Large intestine (tissue), 12 donors: ENCODE data around the gene SDK1. TPM values are rescaled to one million over a fixed set of nuclear protein-coding genes. Genes with fewer than 3 reads are reported as not detected.

Experiments used
- DNase-seq, 2 donors: peaks; one replicate each; pipeline versions ENCODE4 v3.0.0 to v3.0.0-alpha.2; 2013
- H3K27ac ChIP-seq: one replicate; pipeline ENCODE4 v1.5.1; 2013; ENCODE audit warnings: low read length
- H3K27me3 ChIP-seq: 2 replicates; pipeline ENCODE4 v1.6.1; 2013; ENCODE audit warnings: low read length; ENCODE audit not compliant: control insufficient read depth, insufficient read depth
- H3K36me3 ChIP-seq: 2 replicates; pipeline ENCODE4 v1.6.1; 2013; ENCODE audit warnings: low read length; ENCODE audit not compliant: control insufficient read depth, insufficient read depth
- H3K4me1 ChIP-seq: one replicate; pipeline ENCODE4 v1.6.1; 2013; ENCODE audit warnings: low read length; ENCODE audit not compliant: control insufficient read depth, insufficient read depth
- H3K4me3 ChIP-seq: one replicate; pipeline ENCODE4 v1.5.1; 2013; ENCODE audit warnings: low read length
- H3K9me3 ChIP-seq: one replicate; pipeline ENCODE4 v1.6.1; 2013; ENCODE audit warnings: mild to moderate bottlenecking, low read depth, low read length, moderate library complexity; ENCODE audit not compliant: control insufficient read depth
- WGBS: methylation state at CpG from one replicate; pipeline ENCODE4 v1.1.5; 2013; ENCODE audit warnings: low lambda C conversion rate; ENCODE audit not compliant: insufficient coverage; 5-methylcytosine and 5-hydroxymethylcytosine counted together
- long read RNA-seq, 11 donors: transcript quantifications; one replicate each; lab custom pipeline, GENCODE V29; 2026
- polyA plus RNA-seq: library from polyadenylated mRNA; unstranded; fragments of 120-200 nt; gene quantifications from one replicate; pipeline ENCODE4 v1.2.1, GENCODE V29; 2013

SDK1 gene
- polyA plus RNA-seq, result 6.4 TPM
- long read RNA-seq, donor 1, result 0 reads
- long read RNA-seq, donor 2, result 0 reads
- long read RNA-seq, donor 3, partial matches to known transcripts, result 8 of 22 reads
- long read RNA-seq, donor 3, other reads (novel, unspliced or antisense), result 14 of 22 reads
- long read RNA-seq, donor 4, result 0 reads
- long read RNA-seq, donor 5, result 0 reads
- long read RNA-seq, donor 6, result 0 reads
- long read RNA-seq, donor 7, result 0 reads
- long read RNA-seq, donor 8, partial matches to known transcripts, result 8 of 8 reads
- long read RNA-seq, donor 8, other reads (novel, unspliced or antisense), result 0 of 8 reads
- long read RNA-seq, donor 9, result 0 reads
- long read RNA-seq, donor 10, result 0 reads
- long read RNA-seq, donor 11, result 0 reads

- Histone ChIP-seq H3K27ac (no peak within 1 kb of the TSS), H3K27me3 (peaks cover 9% of the 10 kb centered on the region), H3K9me3 (no peaks in the 10 kb centered on the region), H3K4me1 (peaks cover 2% of the 10 kb centered on the region), H3K4me3 (peak within 1 kb of the TSS; percentile 53), H3K36me3 (no peaks in the 10 kb centered on the region)
- peak; percentile 84 to 97 for DNase-seq
- WGBS, result no CpG with 5 or more reads among the region's 119 CpGs
These were observed at the start of gene SDK1 for GRCh38 chr7:3300651-3301448. TSS of gene SDK1 (plus strand) at chr7:3301252. CDS start at chr7:3301587, 335 bp downstream.

- no peak overlapping the region for H3K4me3 ChIP-seq
- DNase-seq, result no peak
- H3K27me3 ChIP-seq, result no peaks in the 10 kb centered on the region
- H3K4me1 ChIP-seq, result no peaks in the 10 kb centered on the region
- WGBS, result 80% methylated on average over 2 of the region's 6 CpGs
- H3K9me3 ChIP-seq, result no peaks in the 10 kb centered on the region
- H3K36me3 ChIP-seq, result no peaks in the 10 kb centered on the region
- no peak overlapping the region for H3K27ac ChIP-seq
These were observed 46.3 kb upstream of the SDK1 start for GRCh38 chr7:3254718-3255117.

- H3K27me3 ChIP-seq, result no peaks in the 10 kb centered on the region
- no peaks in the 10 kb centered on the region for H3K36me3 ChIP-seq
- H3K4me3 ChIP-seq, result peak overlapping the region; percentile 40
- peak overlapping the region; percentile 21 for H3K27ac ChIP-seq
- no CpG with 5 or more reads among the region's 17 CpGs for WGBS
- DNase-seq, result no peak
- H3K9me3 ChIP-seq, result no peaks in the 10 kb centered on the region
- no peaks in the 10 kb centered on the region for H3K4me1 ChIP-seq
These were observed 41.2 kb upstream of the SDK1 start for GRCh38 chr7:3259711-3260400.

GRCh38 chr7:3260401-3260715 is 40.7 kb upstream of the SDK1 start:
- Histone ChIP-seq H3K4me3 (peak overlapping the region; percentile 40), H3K4me1 (no peaks in the 10 kb centered on the region), H3K27ac (peak overlapping the region; percentile 21), H3K36me3 (no peaks in the 10 kb centered on the region), H3K9me3 (no peaks in the 10 kb centered on the region), H3K27me3 (peaks cover under 1% of the 10 kb centered on the region)
- no CpG with 5 or more reads among the region's 10 CpGs for WGBS
- peak; percentile 15 to 33 for DNase-seq

- WGBS, result 59% methylated on average over 5 of the region's 9 CpGs
- Histone ChIP-seq H3K36me3 (no peaks in the 10 kb centered on the region), H3K4me1 (no peaks in the 10 kb centered on the region), H3K9me3 (no peaks in the 10 kb centered on the region), H3K27ac (no peak overlapping the region), H3K27me3 (peaks cover 3% of the 10 kb centered on the region), H3K4me3 (no peak overlapping the region)
- DNase-seq, result no peak
These were observed 36.2 kb upstream of the SDK1 start for GRCh38 chr7:3264693-3265339.

- Histone ChIP-seq H3K9me3 (no peaks in the 10 kb centered on the region), H3K36me3 (no peaks in the 10 kb centered on the region), H3K4me3 (no peak overlapping the region), H3K4me1 (no peaks in the 10 kb centered on the region), H3K27me3 (peaks cover 3% of the 10 kb centered on the region), H3K27ac (no peak overlapping the region)
- DNase-seq, result no peak
- 100% methylated on average over 1 of the region's 8 CpGs for WGBS
These were observed 35.7 kb upstream of the SDK1 start for GRCh38 chr7:3265388-3265787.

- Histone ChIP-seq H3K36me3 (no peaks in the 10 kb centered on the region), H3K27me3 (peaks cover 3% of the 10 kb centered on the region), H3K27ac (no peak overlapping the region), H3K4me3 (no peak overlapping the region), H3K9me3 (no peaks in the 10 kb centered on the region), H3K4me1 (no peaks in the 10 kb centered on the region)
- DNase-seq, result no peak
- whole genome bisulfite sequencing, result 86% methylated on average over 2 of the region's 4 CpGs
These were observed 34.8 kb upstream of the SDK1 start for GRCh38 chr7:3266240-3266639.

- H3K36me3 ChIP-seq, result no peaks in the 10 kb centered on the region
- H3K27ac ChIP-seq, result no peak overlapping the region
- H3K9me3 ChIP-seq, result no peaks in the 10 kb centered on the region
- peak; percentile 19 to 38 for DNase-seq
- H3K27me3 ChIP-seq, result peaks cover 3% of the 10 kb centered on the region
- H3K4me3 ChIP-seq, result no peak overlapping the region
- H3K4me1 ChIP-seq, result no peaks in the 10 kb centered on the region
- WGBS, result 100% methylated on average over 2 of the region's 9 CpGs
These were observed 32.9 kb upstream of the SDK1 start for GRCh38 chr7:3267966-3268690.

GRCh38 chr7:3270362-3270761 is 30.7 kb upstream of the SDK1 start:
- Histone ChIP-seq H3K27me3 (peaks cover 3% of the 10 kb centered on the region), H3K4me3 (no peak overlapping the region), H3K4me1 (no peaks in the 10 kb centered on the region), H3K9me3 (no peaks in the 10 kb centered on the region), H3K36me3 (no peaks in the 10 kb centered on the region), H3K27ac (no peak overlapping the region)
- no peak for DNase-seq

GRCh38 chr7:3271298-3271697 is 29.8 kb upstream of the SDK1 start:
- WGBS, result 88% methylated on average over 1 of the region's 2 CpGs
- Histone ChIP-seq H3K9me3 (no peaks in the 10 kb centered on the region), H3K4me1 (no peaks in the 10 kb centered on the region), H3K27ac (no peak overlapping the region), H3K36me3 (no peaks in the 10 kb centered on the region), H3K27me3 (no peaks in the 10 kb centered on the region), H3K4me3 (no peak overlapping the region)
- no peak for DNase-seq
